Suprapubic skin (tissue), 3 donors: ENCODE measurements around the gene SSRP1.

ENCODE experiments used
- POLR2A ChIP-seq, 2 donors: fragments of 450-650 bp; IDR thresholded peaks; one replicate each; pipeline ENCODE4 v1.6.1; 2017; ENCODE audit warnings: antibody characterized with exemption in 2 of 2, mild to moderate bottlenecking in 2 of 2, moderate library complexity in 2 of 2
- TF ChIP-seq, protein P1 (sequence below), 2 donors: fragments of 200-600 bp in 1 of 2; fragments of 450-650 bp in 1 of 2; sonication (generic) in 1 of 2; IDR thresholded peaks; one replicate each; pipeline ENCODE4 v1.5.1; 2016 to 2019; ENCODE audit warnings: antibody characterized with exemption in 2 of 2, mild to moderate bottlenecking in 1 of 2, moderate library complexity in 1 of 2

DNA sequence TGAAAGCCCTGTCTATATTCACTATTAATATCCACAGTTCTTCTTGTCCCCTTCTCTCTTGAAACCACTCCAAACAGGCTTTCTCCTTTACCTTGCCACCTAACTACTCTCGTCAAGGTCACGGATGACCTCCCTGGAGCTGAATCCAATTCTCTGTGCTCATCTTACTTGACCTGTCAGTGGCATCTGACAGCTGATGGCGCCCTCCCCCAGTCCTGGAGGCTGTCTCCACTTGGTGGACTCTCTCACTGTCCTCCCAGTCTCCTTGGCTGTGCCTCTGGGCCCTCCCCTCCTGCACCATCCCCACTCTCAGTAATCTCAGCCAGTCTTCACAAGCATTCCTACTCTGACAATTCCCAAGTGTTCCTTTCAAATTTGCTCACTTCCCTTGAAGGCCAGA lies 19.7 kb downstream of the SSRP1 start:
- TF ChIP-seq, protein P1, sequence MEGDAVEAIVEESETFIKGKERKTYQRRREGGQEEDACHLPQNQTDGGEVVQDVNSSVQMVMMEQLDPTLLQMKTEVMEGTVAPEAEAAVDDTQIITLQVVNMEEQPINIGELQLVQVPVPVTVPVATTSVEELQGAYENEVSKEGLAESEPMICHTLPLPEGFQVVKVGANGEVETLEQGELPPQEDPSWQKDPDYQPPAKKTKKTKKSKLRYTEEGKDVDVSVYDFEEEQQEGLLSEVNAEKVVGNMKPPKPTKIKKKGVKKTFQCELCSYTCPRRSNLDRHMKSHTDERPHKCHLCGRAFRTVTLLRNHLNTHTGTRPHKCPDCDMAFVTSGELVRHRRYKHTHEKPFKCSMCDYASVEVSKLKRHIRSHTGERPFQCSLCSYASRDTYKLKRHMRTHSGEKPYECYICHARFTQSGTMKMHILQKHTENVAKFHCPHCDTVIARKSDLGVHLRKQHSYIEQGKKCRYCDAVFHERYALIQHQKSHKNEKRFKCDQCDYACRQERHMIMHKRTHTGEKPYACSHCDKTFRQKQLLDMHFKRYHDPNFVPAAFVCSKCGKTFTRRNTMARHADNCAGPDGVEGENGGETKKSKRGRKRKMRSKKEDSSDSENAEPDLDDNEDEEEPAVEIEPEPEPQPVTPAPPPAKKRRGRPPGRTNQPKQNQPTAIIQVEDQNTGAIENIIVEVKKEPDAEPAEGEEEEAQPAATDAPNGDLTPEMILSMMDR (IDR thresholded peaks at IDR 0.05) = no peak
- no peak for TF ChIP-seq POLR2A (IDR thresholded peaks at IDR 0.05)
